Measurements from ENCODE around the gene SPATS2. TPM values are rescaled to one million over a fixed set of nuclear protein-coding genes. Genes with fewer than 3 reads are reported as not detected.
A peak's percentile ranks its signal among the peaks of the same experiment; 100 is the strongest.

Gene SPATS2
- total and polyA plus RNA-seq, 2 of the 4 experiments (the other 2 are of a cell fraction), result 50.6 to 63.3 TPM

GRCh38 chr12:49515266-49515665, 148.0 kb downstream of the SPATS2 start:
- Histone ChIP-seq H3K4ac (ENCODE audit: low read depth, low read length) (no peak overlapping the region; the same call in 1 of the 2 replicates), H2BK20ac (ENCODE audit: low read depth, low read length) (no peak overlapping the region), H2AK9ac (replicated peaks; ENCODE audit: low read depth, low read length, poor library complexity) (no peak overlapping the region), H3K4me2 (ENCODE audit: low read depth, low read length) (peak overlapping the region; percentile 86; the same call in 1 of the 2 replicates), H4K20me1 (ENCODE audit: insufficient read depth, low read length) (no peaks in the 10 kb centered on the region), H4K8ac (ENCODE audit: low read depth in 2 of 2, low read length in 2 of 2) (peak overlapping the region in 1 of 2 experiments; percentile 67; a peak in 2 of 4 replicates), H3K23ac (ENCODE audit: low read depth, low read length) (no peak overlapping the region), H3K14ac (replicated peaks; ENCODE audit: low read depth, low read length) (no peak overlapping the region), H3K79me1 (ENCODE audit: low read depth in 1 of 2, low read length in 2 of 2) (peaks cover 7 to 10% of the 10 kb centered on the region in 2 experiments; a peak in 2 of 4 replicates), H4K91ac (ENCODE audit: insufficient read depth, low read depth, low read length) (no peak overlapping the region), H3K27ac (ENCODE audit: insufficient read depth, low read length) (no peak overlapping the region), H3K36me3 (ENCODE audit: control insufficient read depth, insufficient read depth, low read length) (peaks cover 6% of the 10 kb centered on the region), H3K4me1 (ENCODE audit: control insufficient read depth, insufficient read depth, low read length) (peaks cover 5% of the 10 kb centered on the region), H3K18ac (ENCODE audit: low read depth, low read length) (no peak overlapping the region), H2BK5ac (ENCODE audit: low read depth, low read length, poor library complexity, severe bottlenecking) (peak overlapping the region; percentile 80), H2AFZ (replicated peaks; ENCODE audit: low read length, poor library complexity) (no peak overlapping the region), H2AK5ac (ENCODE audit: low read depth, low read length) (no peak overlapping the region), H3K9me3 (ENCODE audit: control insufficient read depth, insufficient read depth, low read length) (no peaks in the 10 kb centered on the region), H3K4me3 (ENCODE audit: insufficient read depth, low read depth, low read length) (no peak overlapping the region), H3K9me1 (ENCODE audit: insufficient read depth, low read length) (0 out of 2 replicates have a peak, but pooled peaks cover under 1% of the 10 kb centered on the region), H3K27me3 (ENCODE audit: control insufficient read depth, insufficient read depth, low read length) (no peaks in the 10 kb centered on the region), H2BK120ac (ENCODE audit: low read depth, low read length) (0 out of 2 replicates have a peak overlapping the region, but pooled peaks have one; percentile 53), H3K9ac (ENCODE audit: low read depth, low read length) (no peak overlapping the region), H4K5ac (ENCODE audit: low read depth, low read length) (no peak overlapping the region; the same call in 1 of the 2 replicates), H2BK15ac (ENCODE audit: low read depth, low read length) (0 out of 3 replicates have a peak overlapping the region, but pooled peaks have one; percentile 35), H3K56ac (ENCODE audit: extremely low read depth, insufficient read depth, low read length) (no peak overlapping the region)
- dilution Hi-C loops (cut with HindIII; ENCODE audit: low sequenced_read_pairs, unreplicated experiment), result loop anchor here (25.0 kb wide), 1 partner anchor 153 kb away; the partner anchor contains the start of gene SPATS2
- CTCF ChIA-PET, result interaction anchor here (1.1 to 2.3 kb wide), 4 partner anchors 65 to 184 kb away, joined by 3 to 46 read pairs (median 6); no protein-coding TSS in a partner anchor
- TF ChIP-seq BHLHE40 (IDR thresholded peaks at IDR 0.05; ENCODE audit: low read depth, low read length) (peak; percentile 94), NFE2L2 (IDR thresholded peaks at IDR 0.05; ENCODE audit: low read depth, low read length) (no peak), MAFK (IDR thresholded peaks at IDR 0.05; ENCODE audit: low read depth, low read length) (0 out of 2 replicates have a peak, but pooled peaks have one; percentile 16), RAD21 (IDR thresholded peaks at IDR 0.05; ENCODE audit: low read length) (no peak), CEBPB (IDR thresholded peaks at IDR 0.05; ENCODE audit: low read depth, low read length) (peak; percentile 59), SMC3 (IDR thresholded peaks at IDR 0.05; ENCODE audit: low read depth, low read length) (no peak), ELK1 (IDR thresholded peaks at IDR 0.05; ENCODE audit: borderline replicate concordance, low read depth, low read length) (no peak), FOS (IDR thresholded peaks at IDR 0.05; ENCODE audit: low read depth, low read length) (peak; percentile 71)
- DNase-seq (peak; percentile 90), ATAC-seq (ENCODE audit: low read depth) (peak; percentile 86)
- in situ Hi-C loops (cut with MboI; ENCODE audit: low sequenced_read_pairs), result no loop called here
- POLR2A ChIA-PET (ENCODE audit: unreplicated experiment), result no interaction called here
- no CpG with 5 or more reads among the region's 5 CpGs for WGBS, 2 experiments (ENCODE audit: extremely low coverage in 2 of 2, insufficient read length in 1 of 2)
- BruUV-seq (replicated peaks), result no TSS peak
- intact Hi-C loops (cut with micrococcal nuclease), result loop anchor here (2.0 kb wide), 1 partner anchor 226 kb away; no protein-coding TSS in a partner anchor

All from IMR-90 (cell line).